Measurements from ENCODE around the gene LNP1.

DNA sequence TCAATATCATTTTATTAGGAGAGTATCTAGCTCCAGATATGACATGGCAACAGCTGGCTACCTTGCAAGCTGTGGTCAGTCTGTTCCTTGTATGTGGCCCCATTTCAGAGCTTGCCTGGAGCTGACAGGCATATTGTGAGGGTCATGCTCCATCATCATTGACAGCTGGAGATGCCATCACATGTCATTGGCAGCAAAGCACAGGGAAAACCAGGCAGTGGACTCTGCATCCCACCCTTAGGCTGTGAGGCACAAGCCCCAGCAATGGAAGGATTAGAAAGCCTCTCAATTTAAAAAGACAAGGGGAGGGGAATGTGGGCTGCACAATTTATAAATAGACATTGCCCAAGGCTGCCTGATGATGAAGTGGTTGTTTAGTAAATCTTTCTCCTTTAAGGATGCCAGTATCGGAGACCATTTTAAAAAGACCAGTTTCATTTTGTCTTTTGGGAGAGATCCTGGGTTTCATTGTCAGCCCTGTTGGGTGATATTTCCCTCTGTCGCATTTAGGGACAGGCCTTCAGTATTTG is 27.9 kb downstream of the LNP1 start:
- no peak for TF ChIP-seq MTA1 (CRISPR knock-in tag; IDR thresholded peaks at IDR 0.05; ENCODE audit: borderline replicate concordance)
- TF ChIP-seq YY1 (IDR thresholded peaks at IDR 0.05; ENCODE audit: insufficient read depth, insufficient replicate concordance, low read depth, low read length), result no peak
- TF ChIP-seq, protein P1, sequence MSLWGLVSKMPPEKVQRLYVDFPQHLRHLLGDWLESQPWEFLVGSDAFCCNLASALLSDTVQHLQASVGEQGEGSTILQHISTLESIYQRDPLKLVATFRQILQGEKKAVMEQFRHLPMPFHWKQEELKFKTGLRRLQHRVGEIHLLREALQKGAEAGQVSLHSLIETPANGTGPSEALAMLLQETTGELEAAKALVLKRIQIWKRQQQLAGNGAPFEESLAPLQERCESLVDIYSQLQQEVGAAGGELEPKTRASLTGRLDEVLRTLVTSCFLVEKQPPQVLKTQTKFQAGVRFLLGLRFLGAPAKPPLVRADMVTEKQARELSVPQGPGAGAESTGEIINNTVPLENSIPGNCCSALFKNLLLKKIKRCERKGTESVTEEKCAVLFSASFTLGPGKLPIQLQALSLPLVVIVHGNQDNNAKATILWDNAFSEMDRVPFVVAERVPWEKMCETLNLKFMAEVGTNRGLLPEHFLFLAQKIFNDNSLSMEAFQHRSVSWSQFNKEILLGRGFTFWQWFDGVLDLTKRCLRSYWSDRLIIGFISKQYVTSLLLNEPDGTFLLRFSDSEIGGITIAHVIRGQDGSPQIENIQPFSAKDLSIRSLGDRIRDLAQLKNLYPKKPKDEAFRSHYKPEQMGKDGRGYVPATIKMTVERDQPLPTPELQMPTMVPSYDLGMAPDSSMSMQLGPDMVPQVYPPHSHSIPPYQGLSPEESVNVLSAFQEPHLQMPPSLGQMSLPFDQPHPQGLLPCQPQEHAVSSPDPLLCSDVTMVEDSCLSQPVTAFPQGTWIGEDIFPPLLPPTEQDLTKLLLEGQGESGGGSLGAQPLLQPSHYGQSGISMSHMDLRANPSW (CRISPR knock-in tag; IDR thresholded peaks at IDR 0.05; ENCODE audit: borderline replicate concordance), result no peak
- TF ChIP-seq TARDBP (CRISPR knock-in tag; IDR thresholded peaks at IDR 0.05), result no peak
- no peak for TF ChIP-seq ZBTB7A (CRISPR knock-in tag; IDR thresholded peaks at IDR 0.05)
- TF ChIP-seq RXRA (CRISPR knock-in tag; IDR thresholded peaks at IDR 0.05), result no peak
- TF ChIP-seq, protein P2, sequence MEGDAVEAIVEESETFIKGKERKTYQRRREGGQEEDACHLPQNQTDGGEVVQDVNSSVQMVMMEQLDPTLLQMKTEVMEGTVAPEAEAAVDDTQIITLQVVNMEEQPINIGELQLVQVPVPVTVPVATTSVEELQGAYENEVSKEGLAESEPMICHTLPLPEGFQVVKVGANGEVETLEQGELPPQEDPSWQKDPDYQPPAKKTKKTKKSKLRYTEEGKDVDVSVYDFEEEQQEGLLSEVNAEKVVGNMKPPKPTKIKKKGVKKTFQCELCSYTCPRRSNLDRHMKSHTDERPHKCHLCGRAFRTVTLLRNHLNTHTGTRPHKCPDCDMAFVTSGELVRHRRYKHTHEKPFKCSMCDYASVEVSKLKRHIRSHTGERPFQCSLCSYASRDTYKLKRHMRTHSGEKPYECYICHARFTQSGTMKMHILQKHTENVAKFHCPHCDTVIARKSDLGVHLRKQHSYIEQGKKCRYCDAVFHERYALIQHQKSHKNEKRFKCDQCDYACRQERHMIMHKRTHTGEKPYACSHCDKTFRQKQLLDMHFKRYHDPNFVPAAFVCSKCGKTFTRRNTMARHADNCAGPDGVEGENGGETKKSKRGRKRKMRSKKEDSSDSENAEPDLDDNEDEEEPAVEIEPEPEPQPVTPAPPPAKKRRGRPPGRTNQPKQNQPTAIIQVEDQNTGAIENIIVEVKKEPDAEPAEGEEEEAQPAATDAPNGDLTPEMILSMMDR (CRISPR knock-in tag; IDR thresholded peaks at IDR 0.05), result no peak
- TF ChIP-seq ZNF746 (CRISPR knock-in tag; IDR thresholded peaks at IDR 0.05), result no peak
- TF ChIP-seq CHCHD3 (CRISPR knock-in tag; IDR thresholded peaks at IDR 0.05), result no peak
- TF ChIP-seq CEBPG (CRISPR knock-in tag; IDR thresholded peaks at IDR 0.05), result no peak
